ENCODE measurements around the gene PSORS1C2. TPM values are rescaled to one million over a fixed set of nuclear protein-coding genes. Genes with fewer than 3 reads are reported as not detected.
A peak's percentile ranks its signal among the peaks of the same experiment; 100 is the strongest.

The PSORS1C2 gene
- total RNA-seq, 3 donors from 2014 or later: not detected

- DNase-seq (ENCODE audit: low spot score in 2 of 2): no peak
- no peaks in the 10 kb centered on the region for H3K9me3 ChIP-seq
- no peaks in the 10 kb centered on the region for H3K36me3 ChIP-seq
- H3K4me3 ChIP-seq: no peak overlapping the region
- TF ChIP-seq POLR2AphosphoS5 (IDR thresholded peaks at IDR 0.05) (no peak), POLR2A (IDR thresholded peaks at IDR 0.05) (no peak), CTCF (IDR thresholded peaks at IDR 0.05) (no peak)
- intact Hi-C loops (cut with DNase I; ENCODE audit: low total_unique reads): no loop called here
- H3K27me3 ChIP-seq: no peaks in the 10 kb centered on the region
- no peaks in the 10 kb centered on the region for H3K4me1 ChIP-seq
- peak overlapping the region in 1 of 2 donors; percentile 7 for H3K27ac ChIP-seq
Observed at GRCh38 chr6:31142361-31142761, 3.5 kb upstream of the PSORS1C2 start.

- no peaks in the 10 kb centered on the region for H3K36me3 ChIP-seq
- DNase-seq (ENCODE audit: low spot score in 2 of 2): no peak
- intact Hi-C loops (cut with DNase I; ENCODE audit: low total_unique reads): no loop called here
Observed at GRCh38 chr6:31140643-31141042, 1.8 kb upstream of the PSORS1C2 start.

GRCh38 chr6:31139599-31139998 is 733 bp upstream of the PSORS1C2 start:
- Histone ChIP-seq H3K27ac (no peak overlapping the region), H3K4me1 (no peaks in the 10 kb centered on the region), H3K9me3 (no peaks in the 10 kb centered on the region), H3K4me3 (no peak overlapping the region), H3K36me3 (no peaks in the 10 kb centered on the region), H3K27me3 (no peaks in the 10 kb centered on the region)
- TF ChIP-seq POLR2AphosphoS5 (IDR thresholded peaks at IDR 0.05): no peak
- TF ChIP-seq CTCF (IDR thresholded peaks at IDR 0.05): no peak
- no peak for TF ChIP-seq POLR2A (IDR thresholded peaks at IDR 0.05)
- intact Hi-C loops (cut with DNase I; ENCODE audit: low total_unique reads): no loop called here
- peak in 1 of 2 donors; percentile 51 for DNase-seq (ENCODE audit: low spot score in 2 of 2)

More at GRCh38 chr6:31140643-31141042, 1.8 kb upstream of the PSORS1C2 start:
- no peak for TF ChIP-seq POLR2AphosphoS5 (IDR thresholded peaks at IDR 0.05)
- TF ChIP-seq CTCF (IDR thresholded peaks at IDR 0.05): no peak
- no peaks in the 10 kb centered on the region for H3K9me3 ChIP-seq
- H3K27me3 ChIP-seq: no peaks in the 10 kb centered on the region
- no peak overlapping the region for H3K4me3 ChIP-seq
- no peak overlapping the region for H3K27ac ChIP-seq
- H3K4me1 ChIP-seq: no peaks in the 10 kb centered on the region

GRCh38 chr6:31135710-31136109 is 3.2 kb downstream of the PSORS1C2 start:
- H3K4me1 ChIP-seq: no peaks in the 10 kb centered on the region
- intact Hi-C loops (cut with DNase I; ENCODE audit: low total_unique reads): no loop called here
- no peaks in the 10 kb centered on the region for H3K27me3 ChIP-seq
- no peak for TF ChIP-seq CTCF (IDR thresholded peaks at IDR 0.05)
- TF ChIP-seq POLR2AphosphoS5 (IDR thresholded peaks at IDR 0.05): no peak
- TF ChIP-seq POLR2A (IDR thresholded peaks at IDR 0.05): no peak
- no peaks in the 10 kb centered on the region for H3K36me3 ChIP-seq
- no peak overlapping the region for H3K4me3 ChIP-seq
- H3K9me3 ChIP-seq: no peaks in the 10 kb centered on the region
- H3K27ac ChIP-seq: no peak overlapping the region
- DNase-seq (ENCODE audit: low spot score in 2 of 2): no peak

GRCh38 chr6:31132806-31133205 is 6.1 kb downstream of the PSORS1C2 start:
- H3K4me3 ChIP-seq: no peak overlapping the region
- H3K4me1 ChIP-seq: no peaks in the 10 kb centered on the region
- H3K27me3 ChIP-seq: no peaks in the 10 kb centered on the region
- H3K9me3 ChIP-seq: no peaks in the 10 kb centered on the region
- intact Hi-C loops (cut with DNase I; ENCODE audit: low total_unique reads): no loop called here
- H3K36me3 ChIP-seq: no peaks in the 10 kb centered on the region
- TF ChIP-seq POLR2AphosphoS5 (IDR thresholded peaks at IDR 0.05): no peak
- TF ChIP-seq CTCF (IDR thresholded peaks at IDR 0.05): no peak
- no peak for TF ChIP-seq POLR2A (IDR thresholded peaks at IDR 0.05)
- no peak for DNase-seq (ENCODE audit: low spot score in 2 of 2)
- no peak overlapping the region for H3K27ac ChIP-seq

Data from breast epithelium (tissue), 4 donors.